Activated CD4-positive, alpha-beta memory T cell treated with anti-CD3 and anti-CD28 coated beads for 36 hours (primary cell): ENCODE results near the gene REPS1. TPM values are rescaled to one million over a fixed set of nuclear protein-coding genes. Genes with fewer than 3 reads are reported as not detected.

Experiments used
- CTCF ChIA-PET: fragments of 350-600 bp; sonication (Branson Sonifier 250); formaldehyde crosslinking; loops from one replicate; lab custom pipeline; 2021; ENCODE audit warnings: antibody characterized with exemption, inconsistent platforms; lab: Charles Lee
- POLR2A ChIA-PET: fragments of 350-600 bp; sonication (Branson Sonifier 250); formaldehyde crosslinking; loops from one replicate; lab custom pipeline; 2021; ENCODE audit warnings: antibody characterized with exemption; lab: Charles Lee
- DNase-seq: peaks from one replicate; pipeline ENCODE4 v3.0.0-alpha.2; 2020
- H3K27ac Mint-ChIP-seq: one replicate; pipeline ENCODE4 v1.8.0; 2021; ENCODE audit warnings: mixed read lengths
- H3K27me3 Mint-ChIP-seq: one replicate; pipeline ENCODE4 v1.8.0; 2021; ENCODE audit warnings: mixed read lengths
- H3K36me3 Mint-ChIP-seq: one replicate; pipeline ENCODE4 v1.8.0; 2021; ENCODE audit warnings: mixed read lengths
- H3K4me1 Mint-ChIP-seq: one replicate; pipeline ENCODE4 v1.8.0; 2021; ENCODE audit warnings: low read depth, mixed read lengths
- H3K4me3 Mint-ChIP-seq: one replicate; pipeline ENCODE4 v1.8.0; 2021; ENCODE audit warnings: mild to moderate bottlenecking, mixed read lengths
- H3K9me3 Mint-ChIP-seq: one replicate; pipeline ENCODE4 v1.8.0; 2021; ENCODE audit warnings: mixed read lengths
- intact Hi-C: fragments of 100-400 bp; cut with micrococcal nuclease; formaldehyde crosslinking; loops from one replicate; pipeline ENCODE4 v1.15.1; 2023
- total RNA-seq, 2 experiments: library from RNA; stranded (reverse); gene quantifications; one replicate each; pipeline ENCODE4 v1.2.3, GENCODE V29; 2021

Gene REPS1
- total RNA-seq, 2 experiments from 2014 or later = 50.7 to 57.9 TPM

DNA sequence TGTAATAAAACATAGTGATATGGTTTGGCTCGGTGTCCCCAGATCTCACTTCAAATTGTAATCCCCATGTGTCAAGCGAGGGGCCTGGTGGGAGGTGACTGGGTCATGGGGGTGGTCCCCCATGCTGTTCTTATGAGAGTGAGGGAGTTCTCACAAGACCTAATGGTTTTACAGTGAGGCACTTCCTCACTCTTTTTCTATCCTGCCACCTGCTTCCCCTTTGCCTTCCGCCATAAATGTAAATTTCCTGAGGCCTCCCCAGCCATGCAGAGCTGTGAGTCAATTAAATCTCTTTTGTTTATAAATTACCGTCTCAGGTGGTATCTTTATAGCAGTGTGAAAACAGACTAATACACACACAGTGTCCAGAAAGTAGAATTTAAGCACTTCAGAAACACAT lies 78.5 kb downstream of the REPS1 start:
- H3K4me1 Mint-ChIP-seq = no peaks in the 10 kb centered on the region
- POLR2A ChIA-PET = interaction anchor here (0.6 kb wide), 1 partner anchor 14 kb away, joined by 4 read pairs; no protein-coding TSS in a partner anchor
- H3K4me3 Mint-ChIP-seq = no peak overlapping the region
- H3K36me3 Mint-ChIP-seq = peaks cover 57% of the 10 kb centered on the region
- H3K27ac Mint-ChIP-seq = no peak overlapping the region
- H3K9me3 Mint-ChIP-seq = no peaks in the 10 kb centered on the region
- intact Hi-C loops = no loop called here
- no peak for DNase-seq
- no peaks in the 10 kb centered on the region for H3K27me3 Mint-ChIP-seq
- CTCF ChIA-PET = no interaction called here

DNA sequence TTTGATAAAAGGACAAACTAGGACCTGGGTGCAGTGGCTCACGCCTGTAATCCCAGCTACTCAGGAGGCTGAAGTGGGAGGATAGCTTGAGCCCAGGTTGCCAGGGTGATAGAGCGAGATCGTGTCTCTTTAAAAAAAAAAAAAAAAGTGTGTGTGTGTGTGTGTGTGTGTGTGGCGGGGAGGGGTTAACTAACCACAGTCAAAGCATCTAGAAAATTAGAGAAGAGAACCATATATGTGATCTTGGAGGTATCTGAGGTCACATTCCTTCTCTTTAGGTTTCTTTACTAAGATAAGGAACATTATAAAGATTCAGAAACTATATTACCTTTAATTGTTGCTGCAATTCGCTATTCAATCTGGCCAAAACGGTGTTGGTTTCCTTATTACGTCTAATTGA lies 80.9 kb downstream of the REPS1 start:
- peaks cover 52% of the 10 kb centered on the region for H3K36me3 Mint-ChIP-seq
- DNase-seq = no peak
- H3K9me3 Mint-ChIP-seq = no peaks in the 10 kb centered on the region
- no peaks in the 10 kb centered on the region for H3K27me3 Mint-ChIP-seq
- CTCF ChIA-PET = no interaction called here
- H3K27ac Mint-ChIP-seq = no peak overlapping the region
- no peaks in the 10 kb centered on the region for H3K4me1 Mint-ChIP-seq
- H3K4me3 Mint-ChIP-seq = no peak overlapping the region
- POLR2A ChIA-PET = no interaction called here
- intact Hi-C loops = no loop called here

DNA sequence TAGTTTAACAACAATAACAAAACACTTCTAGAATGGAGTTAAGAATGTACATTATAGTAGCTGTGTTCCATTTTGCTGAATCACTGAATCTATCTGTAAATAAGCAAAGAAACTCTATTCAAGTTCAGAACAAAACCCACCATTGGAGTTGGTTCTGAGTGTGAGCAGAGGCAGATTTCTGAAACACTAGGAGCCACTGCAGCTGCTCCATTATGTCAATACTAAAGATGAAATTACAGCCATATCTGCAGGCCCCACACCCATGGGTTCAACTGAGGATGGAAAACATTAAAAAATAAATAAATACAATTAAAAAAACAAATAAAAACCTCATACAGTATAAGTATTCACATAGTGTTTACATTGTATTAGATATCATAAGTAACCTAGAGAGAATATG lies 91.0 kb downstream of the REPS1 start:
- CTCF ChIA-PET = no interaction called here
- H3K27ac Mint-ChIP-seq = no peak overlapping the region
- peaks cover 5% of the 10 kb centered on the region for H3K4me1 Mint-ChIP-seq
- intact Hi-C loops = no loop called here
- H3K4me3 Mint-ChIP-seq = no peak overlapping the region
- POLR2A ChIA-PET = no interaction called here
- H3K9me3 Mint-ChIP-seq = peaks cover 2% of the 10 kb centered on the region
- no peak for DNase-seq
- H3K36me3 Mint-ChIP-seq = peaks cover 30% of the 10 kb centered on the region
- no peaks in the 10 kb centered on the region for H3K27me3 Mint-ChIP-seq

DNA sequence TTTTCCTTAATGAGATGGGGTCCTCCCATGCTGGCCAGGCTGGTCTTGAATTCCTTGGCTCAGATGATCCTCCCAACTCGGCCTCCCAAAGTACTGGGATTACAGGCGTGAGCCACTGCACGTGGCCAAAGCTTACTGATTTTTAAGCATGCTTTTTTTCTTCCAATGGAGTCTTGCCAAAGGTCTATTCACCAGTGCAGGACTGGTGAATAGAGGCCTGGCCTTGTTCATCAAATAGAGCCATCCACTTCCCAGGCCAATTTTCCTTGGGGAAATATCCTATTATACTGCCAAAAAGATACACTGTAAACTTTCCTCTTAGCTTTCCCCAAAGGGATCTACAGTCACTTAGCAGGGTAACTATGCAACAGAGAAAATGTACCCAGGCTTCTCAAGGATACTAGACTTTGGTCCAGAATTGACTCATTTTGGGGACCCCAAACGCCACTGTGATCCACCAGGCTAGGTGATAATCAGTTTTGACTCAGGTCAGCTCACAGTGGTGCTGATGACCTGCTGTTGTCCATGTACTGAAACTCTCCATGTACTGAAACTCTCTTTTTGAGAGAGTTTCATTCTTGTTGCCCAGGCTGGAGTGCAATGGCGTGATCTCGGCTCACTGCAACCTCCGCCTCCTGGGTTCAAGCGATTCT lies 91.8 kb downstream of the REPS1 start:
- peaks cover 24% of the 10 kb centered on the region for H3K36me3 Mint-ChIP-seq
- intact Hi-C loops = no loop called here
- no peak overlapping the region for H3K4me3 Mint-ChIP-seq
- POLR2A ChIA-PET = interaction anchor here (0.6 kb wide), 2 partner anchors 13 to 29 kb away, joined by 3 to 4 read pairs; no protein-coding TSS in a partner anchor
- H3K27ac Mint-ChIP-seq = no peak overlapping the region
- DNase-seq = no peak
- CTCF ChIA-PET = no interaction called here
- peaks cover 10% of the 10 kb centered on the region for H3K4me1 Mint-ChIP-seq
- peaks cover 5% of the 10 kb centered on the region for H3K9me3 Mint-ChIP-seq
- H3K27me3 Mint-ChIP-seq = no peaks in the 10 kb centered on the region

DNA sequence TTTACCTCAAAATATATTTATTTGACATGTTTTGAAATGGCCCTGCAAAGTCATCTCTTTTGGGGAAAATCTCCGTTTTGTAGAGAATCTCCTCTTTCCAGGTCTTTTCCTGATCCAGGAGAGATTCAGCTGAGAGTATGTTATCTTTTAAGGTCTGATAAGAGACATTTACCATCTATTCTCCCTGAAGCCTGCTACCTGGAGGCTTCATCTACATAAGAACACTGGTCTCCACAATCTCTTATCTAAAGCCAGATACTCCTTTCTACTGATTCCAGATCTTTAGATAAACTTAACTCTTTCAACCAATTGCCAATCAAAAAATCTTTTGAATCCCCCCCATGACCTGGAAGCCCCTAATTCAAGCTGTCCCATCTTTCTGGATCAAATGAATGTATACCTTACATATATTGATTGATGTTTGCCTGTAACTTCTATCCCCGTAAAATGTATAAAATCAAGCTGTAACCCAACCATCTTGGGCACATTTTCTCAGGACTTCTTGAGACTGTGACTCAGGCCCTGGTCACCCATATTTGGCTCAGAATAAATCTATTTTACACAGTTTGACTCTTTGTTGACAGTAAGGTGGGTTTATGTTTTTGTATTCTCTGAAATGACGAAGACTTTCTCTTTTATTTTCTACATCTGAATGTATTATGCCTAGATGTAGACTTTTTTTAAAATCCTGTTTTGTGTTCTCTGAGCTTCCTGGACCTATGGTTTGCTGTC lies 96.6 kb downstream of the REPS1 start:
- DNase-seq = no peak
- intact Hi-C loops = no loop called here
- Mint-ChIP-seq H3K4me3 (no peak overlapping the region), H3K9me3 (peaks cover 5% of the 10 kb centered on the region), H3K27ac (peak overlapping the region; percentile 29), H3K36me3 (no peaks in the 10 kb centered on the region), H3K27me3 (no peaks in the 10 kb centered on the region), H3K4me1 (peaks cover 12% of the 10 kb centered on the region)
- CTCF ChIA-PET = no interaction called here
- POLR2A ChIA-PET = no interaction called here

DNA sequence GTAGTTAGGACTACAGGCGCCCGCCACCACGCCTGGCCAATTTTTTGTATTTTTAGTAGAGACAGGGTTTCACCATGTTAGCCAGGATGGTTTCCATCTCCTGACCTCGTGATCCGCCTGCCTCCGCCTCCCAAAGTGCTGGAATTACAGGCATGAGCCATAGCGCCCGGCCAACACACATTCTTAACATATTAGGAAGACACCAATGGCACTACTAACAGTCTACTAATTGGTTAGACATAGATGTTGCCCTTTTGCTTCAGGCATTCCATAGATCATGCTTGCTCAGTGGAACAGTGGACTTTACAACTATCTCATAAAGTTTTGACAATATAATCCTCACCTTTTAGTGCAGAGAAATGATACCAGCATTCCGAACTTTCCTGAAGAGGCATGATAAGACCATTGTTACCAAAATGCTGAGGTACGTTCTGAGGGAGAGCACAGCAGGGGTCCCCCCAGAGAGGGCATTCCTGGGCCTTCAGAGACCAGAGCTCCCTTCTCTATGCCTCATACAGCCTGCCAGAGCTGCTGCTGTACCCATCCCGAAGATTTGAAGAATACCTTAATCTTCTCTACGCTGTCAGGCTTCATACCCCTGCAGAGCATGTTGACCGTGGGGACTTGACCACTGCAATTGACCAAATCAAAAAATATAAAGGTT lies 102.8 kb downstream of the REPS1 start:
- Mint-ChIP-seq H3K9me3 (no peaks in the 10 kb centered on the region), H3K27ac (no peak overlapping the region), H3K27me3 (no peaks in the 10 kb centered on the region), H3K36me3 (no peaks in the 10 kb centered on the region), H3K4me1 (peaks cover 20% of the 10 kb centered on the region), H3K4me3 (no peak overlapping the region)
- intact Hi-C loops = no loop called here
- POLR2A ChIA-PET = no interaction called here
- no peak for DNase-seq
- CTCF ChIA-PET = no interaction called here

DNA sequence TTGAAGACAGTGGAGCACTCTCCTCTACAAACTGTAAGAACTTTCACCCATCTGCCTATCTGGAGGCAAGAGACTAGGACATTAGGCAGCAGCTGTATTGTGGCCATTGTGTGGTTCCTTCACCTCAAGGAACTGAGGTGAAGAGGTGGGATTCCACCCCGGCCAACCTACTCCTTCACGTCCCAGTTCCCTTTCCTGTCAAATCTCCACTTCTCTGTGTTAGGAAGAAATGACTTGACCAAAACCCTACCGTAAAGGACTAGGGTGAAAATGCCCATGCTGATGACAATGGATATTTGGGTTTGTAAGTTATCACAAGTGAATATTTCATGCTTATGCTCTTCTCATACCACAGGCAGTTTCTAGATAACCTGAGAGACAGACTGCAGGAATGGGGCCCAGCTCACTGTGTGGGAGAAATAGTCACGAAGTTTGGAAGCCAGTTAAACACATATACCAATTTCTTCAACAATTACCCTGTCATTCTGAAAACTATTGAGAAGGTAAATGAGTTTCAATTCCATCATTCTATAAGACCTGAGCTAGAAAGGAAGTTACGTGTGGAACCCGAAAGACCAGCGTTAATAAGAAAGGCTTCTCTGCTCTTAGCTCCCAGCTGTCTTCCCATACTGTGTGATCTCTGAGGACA lies 105.6 kb downstream of the REPS1 start:
- Mint-ChIP-seq H3K27me3 (no peaks in the 10 kb centered on the region), H3K27ac (peak overlapping the region; percentile 84), H3K4me1 (peaks cover 19% of the 10 kb centered on the region), H3K36me3 (no peaks in the 10 kb centered on the region), H3K4me3 (no peak overlapping the region), H3K9me3 (no peaks in the 10 kb centered on the region)
- DNase-seq = peak; percentile 52
- intact Hi-C loops = loop anchor here (1.0 to 2.0 kb wide), 2 partner anchors 12 to 66 kb away; no protein-coding TSS in a partner anchor
- POLR2A ChIA-PET = interaction anchor here (0.6 to 1.4 kb wide), 4 partner anchors 11 to 492 kb away, joined by 3 to 10 read pairs (median 4); partner anchors contain the start of gene CITED2
- CTCF ChIA-PET = interaction anchor here (1.2 to 1.5 kb wide), 4 partner anchors 12 to 103 kb away, joined by 3 to 5 read pairs (median 4); no protein-coding TSS in a partner anchor

DNA sequence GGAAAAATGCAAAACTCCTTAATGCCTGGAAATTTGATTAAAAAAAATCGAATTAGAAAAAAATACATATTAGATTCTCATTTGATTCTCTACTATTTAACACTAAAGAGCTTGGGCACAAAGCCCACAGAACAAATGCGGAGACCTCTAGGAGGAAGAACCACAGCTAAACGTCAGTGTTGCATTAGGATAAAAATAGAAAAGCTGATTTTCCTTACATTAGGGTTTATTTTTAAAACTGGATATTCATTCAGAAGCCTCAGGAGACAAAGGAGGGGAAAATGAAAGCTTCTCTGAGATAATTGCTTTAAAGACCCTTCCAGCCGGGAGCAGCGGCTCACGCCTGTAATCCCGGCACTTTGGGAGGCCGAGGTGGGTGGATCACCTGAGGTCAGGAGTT lies 114.9 kb downstream of the REPS1 start:
- Mint-ChIP-seq H3K4me3 (no peak overlapping the region), H3K27ac (no peak overlapping the region), H3K4me1 (peaks cover 8% of the 10 kb centered on the region), H3K9me3 (no peaks in the 10 kb centered on the region), H3K27me3 (peaks cover 2% of the 10 kb centered on the region), H3K36me3 (no peaks in the 10 kb centered on the region)
- POLR2A ChIA-PET = no interaction called here
- intact Hi-C loops = loop anchor here (10.0 kb wide), 1 partner anchor 242 kb away; no protein-coding TSS in a partner anchor
- CTCF ChIA-PET = interaction anchor here (1.0 kb wide), 1 partner anchor 115 kb away, joined by 3 read pairs; no protein-coding TSS in a partner anchor
- no peak for DNase-seq

GRCh38 chr6:138869398-138869797 lies 118.7 kb downstream of the REPS1 start:
- H3K36me3 Mint-ChIP-seq = no peaks in the 10 kb centered on the region
- peaks cover 8% of the 10 kb centered on the region for H3K4me1 Mint-ChIP-seq
- H3K27me3 Mint-ChIP-seq = peaks cover 6% of the 10 kb centered on the region
- no peak overlapping the region for H3K27ac Mint-ChIP-seq
- H3K9me3 Mint-ChIP-seq = no peaks in the 10 kb centered on the region
- no peak overlapping the region for H3K4me3 Mint-ChIP-seq
- intact Hi-C loops = no loop called here
- ChIA-PET POLR2A (interaction anchor here (2.3 kb wide), 1 partner anchor 13 kb away, joined by 10 read pairs; no protein-coding TSS in a partner anchor), CTCF (no interaction called here)
- DNase-seq = no peak

DNA sequence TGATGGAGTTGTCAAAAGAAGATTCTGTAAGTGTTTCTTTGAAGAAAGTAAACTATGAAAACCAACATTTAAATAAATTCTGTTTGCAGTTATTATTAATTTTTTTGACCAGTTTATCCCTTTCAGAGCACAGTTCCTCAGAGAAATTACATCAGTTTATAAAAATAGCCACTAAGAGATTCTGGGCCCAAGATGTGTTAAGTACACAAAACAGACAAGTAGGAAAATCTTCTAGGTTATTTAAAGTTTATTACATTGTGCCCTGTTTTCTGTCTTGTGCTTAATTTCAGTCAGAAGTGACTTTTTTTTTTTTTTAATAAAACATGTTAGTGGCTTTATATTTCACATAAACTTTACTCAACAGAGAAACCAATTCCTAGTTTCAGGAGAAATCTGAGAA lies 119.9 kb downstream of the REPS1 start:
- ChIA-PET CTCF (no interaction called here), POLR2A (no interaction called here)
- no peak overlapping the region for H3K4me3 Mint-ChIP-seq
- peaks cover 8% of the 10 kb centered on the region for H3K4me1 Mint-ChIP-seq
- H3K27ac Mint-ChIP-seq = no peak overlapping the region
- no peaks in the 10 kb centered on the region for H3K9me3 Mint-ChIP-seq
- H3K36me3 Mint-ChIP-seq = no peaks in the 10 kb centered on the region
- H3K27me3 Mint-ChIP-seq = peaks cover 8% of the 10 kb centered on the region
- intact Hi-C loops = no loop called here
- no peak for DNase-seq

- DNase-seq = no peak
- H3K27me3 Mint-ChIP-seq = peaks cover 23% of the 10 kb centered on the region
- H3K4me3 Mint-ChIP-seq = no peak overlapping the region
- H3K27ac Mint-ChIP-seq = no peak overlapping the region
- ChIA-PET CTCF (no interaction called here), POLR2A (interaction anchor here (1.0 kb wide), 1 partner anchor 17 kb away, joined by 3 read pairs; no protein-coding TSS in a partner anchor)
- intact Hi-C loops = no loop called here
- H3K36me3 Mint-ChIP-seq = no peaks in the 10 kb centered on the region
- H3K4me1 Mint-ChIP-seq = peaks cover 8% of the 10 kb centered on the region
- H3K9me3 Mint-ChIP-seq = no peaks in the 10 kb centered on the region
These were observed 122.5 kb downstream of the REPS1 start for GRCh38 chr6:138865480-138866109.
